GM21529 (cell line): Measurements from ENCODE around the gene FAM240A.
A peak's percentile ranks its signal among the peaks of the same experiment; 100 is the strongest.

ENCODE experiments used
- ATAC-seq: cut with Tn5 transposase; IDR thresholded peaks from one replicate; pipeline ENCODE4 v1.9.1; 2021; ENCODE audit not compliant: unreplicated experiment

The FAM240A gene

DNA sequence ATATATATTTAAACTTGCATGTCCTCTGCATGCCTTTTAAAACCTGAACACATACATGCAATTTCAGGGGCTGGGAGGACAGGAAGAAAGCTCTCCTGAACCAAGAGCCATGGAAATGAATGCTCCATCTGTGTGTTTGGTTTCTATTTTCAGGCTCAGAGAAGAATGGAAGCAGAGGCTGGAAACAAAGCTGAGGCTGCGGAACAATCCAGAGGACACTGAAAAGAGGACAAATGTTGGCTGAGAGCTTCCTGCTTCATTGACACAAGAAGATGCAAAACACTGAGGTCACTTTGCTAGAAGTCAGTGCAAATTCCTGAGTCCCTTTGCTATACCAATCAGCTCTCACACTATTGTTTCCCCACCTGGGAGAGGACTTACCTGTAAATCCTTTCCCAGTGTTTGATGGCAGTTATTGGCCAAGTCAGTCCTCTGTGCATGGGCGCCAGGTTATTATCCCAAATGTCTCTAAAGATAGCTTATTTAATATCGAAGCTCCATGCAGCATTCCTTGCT lies 12.7 kb downstream of the FAM240A start:
- ATAC-seq, result no peak

DNA sequence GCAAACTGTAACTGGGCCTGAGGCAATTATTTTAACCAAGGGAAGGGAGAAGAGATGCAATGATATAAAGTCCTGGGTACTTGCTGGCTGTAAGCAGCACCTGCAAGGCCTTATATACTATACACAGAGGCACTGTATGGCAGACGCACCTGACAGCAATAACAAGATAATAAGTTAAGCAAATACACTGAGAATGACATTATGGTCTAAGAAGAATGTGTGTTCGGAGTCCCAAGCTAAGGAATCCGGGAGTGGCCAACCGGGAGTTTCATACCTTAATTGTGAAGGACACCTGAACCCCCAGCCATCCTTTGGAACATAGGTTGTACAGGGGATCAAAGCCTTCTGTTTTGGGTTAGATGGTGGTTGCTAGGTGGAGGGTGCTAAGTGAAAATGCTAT lies 13.7 kb downstream of the FAM240A start:
- ATAC-seq, result no peak

DNA sequence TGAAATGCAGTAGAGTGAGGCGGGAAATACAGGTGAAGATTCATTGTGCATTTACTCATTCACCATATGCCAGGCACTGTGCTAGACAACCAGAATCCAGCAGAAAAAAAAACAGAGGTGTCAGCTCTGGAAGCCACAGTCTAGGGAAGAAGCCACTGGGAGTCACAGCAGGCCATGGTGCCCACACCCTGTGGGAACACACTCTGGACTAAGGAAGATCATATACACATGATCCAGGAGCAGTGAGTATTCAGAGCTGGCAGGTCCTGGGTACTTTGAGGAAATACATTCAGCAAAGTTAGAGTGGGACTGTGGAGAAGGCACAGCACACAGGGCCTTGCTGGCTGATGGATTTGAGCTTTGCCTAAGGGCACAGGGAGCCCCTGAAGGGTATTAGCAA lies 14.8 kb downstream of the FAM240A start:
- ATAC-seq, result no peak

- no peak for ATAC-seq
Measured at GRCh38 chr3:46628901-46629369, 16.6 kb downstream of the FAM240A start.

- peak; percentile 88 for ATAC-seq
Measured at GRCh38 chr3:46629551-46630517, 17.5 kb downstream of the FAM240A start.

GRCh38 chr3:46632792-46633191 lies 20.5 kb downstream of the FAM240A start:
- ATAC-seq, result no peak

DNA sequence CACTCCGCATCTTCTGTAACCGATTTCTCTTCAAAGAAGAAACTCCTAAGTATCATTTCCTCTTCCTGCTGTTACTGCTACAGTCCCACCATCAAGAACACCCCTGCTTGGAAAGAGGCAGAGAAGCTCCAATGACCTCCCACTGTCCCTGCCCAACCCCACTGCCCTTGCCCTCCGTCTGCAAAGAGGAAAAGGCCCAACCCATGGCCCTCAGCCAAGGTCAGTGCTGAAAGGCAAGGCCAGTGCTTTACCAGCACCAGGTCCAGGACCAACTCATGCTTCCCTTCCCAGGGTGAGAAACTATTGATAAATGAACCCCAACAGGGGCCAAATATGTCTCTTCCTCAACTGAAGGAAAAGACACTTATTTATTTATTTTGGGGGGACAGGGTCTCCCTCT lies 22.5 kb downstream of the FAM240A start:
- ATAC-seq, result no peak

DNA sequence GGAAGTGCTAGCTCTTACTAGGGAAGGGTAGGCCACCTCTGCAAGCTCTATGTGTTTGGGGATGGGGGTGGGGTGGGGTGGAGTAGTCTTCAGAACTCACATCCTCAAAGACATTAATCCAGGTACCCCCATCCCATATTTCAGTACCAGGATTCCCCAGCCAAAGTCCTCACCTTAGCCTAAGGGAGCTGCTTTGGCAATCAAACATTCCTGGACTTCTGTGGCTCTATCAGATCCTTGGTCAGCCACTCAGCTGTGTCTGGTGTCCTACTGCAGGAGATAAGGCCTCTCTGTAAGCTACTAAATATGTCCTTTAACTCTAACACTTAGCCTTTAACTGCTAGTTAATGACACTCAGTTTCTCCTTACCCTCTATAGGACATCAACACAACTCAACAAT lies 26.9 kb downstream of the FAM240A start:
- ATAC-seq, result no peak

DNA sequence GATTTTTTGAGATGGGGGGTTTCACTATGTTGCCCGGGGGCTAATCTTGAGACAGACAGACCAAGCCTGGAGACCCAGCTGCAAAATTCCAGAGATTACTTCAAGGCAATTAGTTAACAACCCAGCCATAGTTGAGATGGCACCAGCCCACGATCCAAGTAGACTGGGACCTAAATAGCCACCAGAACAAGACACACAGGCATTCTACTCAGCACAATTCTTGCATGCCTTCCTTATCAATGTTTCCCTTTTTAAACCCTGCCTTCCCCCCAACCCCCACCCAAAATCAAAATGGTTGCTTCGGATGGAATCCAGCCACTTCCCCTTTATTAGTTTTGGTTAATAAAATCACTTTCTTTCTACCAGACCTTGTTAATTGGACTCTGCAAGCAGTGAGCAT lies 28.6 kb downstream of the FAM240A start:
- ATAC-seq, result no peak

- ATAC-seq, result no peak
Measured at GRCh38 chr3:46642971-46643370, 30.6 kb downstream of the FAM240A start.

DNA sequence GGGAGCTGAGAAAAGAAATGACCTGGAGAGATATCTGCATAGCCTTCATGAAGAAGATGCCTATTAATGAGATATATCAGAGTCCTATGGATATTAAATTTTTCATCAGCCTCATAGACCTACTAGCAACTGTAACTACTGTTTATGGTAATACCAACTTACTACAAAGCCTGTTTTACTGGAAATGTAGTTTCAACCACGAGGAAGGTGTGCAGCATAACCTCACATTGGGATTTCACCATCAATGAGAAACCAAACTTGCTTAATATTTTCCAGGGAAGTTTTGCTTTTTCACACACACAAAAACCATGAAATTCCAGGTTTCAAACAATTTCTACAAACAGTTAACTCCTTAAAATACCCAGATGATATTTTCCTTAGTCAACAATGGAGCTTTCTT lies 31.4 kb downstream of the FAM240A start:
- no peak for ATAC-seq

DNA sequence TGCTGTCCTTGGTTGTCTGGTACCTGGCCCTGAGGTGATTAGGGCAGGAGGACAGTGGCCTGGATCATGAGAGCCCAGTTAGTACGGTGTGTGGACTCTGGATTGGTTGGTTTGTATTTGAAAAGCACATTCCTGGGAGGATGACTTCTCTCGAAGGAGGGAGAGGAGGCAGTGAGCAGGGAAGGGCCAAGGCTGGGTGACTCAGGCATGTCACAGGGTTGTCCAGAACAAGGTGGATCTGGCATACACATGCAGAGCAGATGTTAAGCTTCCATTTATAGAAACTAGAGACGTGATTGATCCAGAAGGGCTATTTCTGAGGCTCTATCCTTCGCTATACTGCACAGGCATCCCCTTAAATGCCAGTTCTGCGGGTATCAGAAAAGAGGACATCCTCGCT lies 34.4 kb downstream of the FAM240A start:
- ATAC-seq, result no peak

- no peak for ATAC-seq
Measured at GRCh38 chr3:46648096-46648495, 35.8 kb downstream of the FAM240A start.

DNA sequence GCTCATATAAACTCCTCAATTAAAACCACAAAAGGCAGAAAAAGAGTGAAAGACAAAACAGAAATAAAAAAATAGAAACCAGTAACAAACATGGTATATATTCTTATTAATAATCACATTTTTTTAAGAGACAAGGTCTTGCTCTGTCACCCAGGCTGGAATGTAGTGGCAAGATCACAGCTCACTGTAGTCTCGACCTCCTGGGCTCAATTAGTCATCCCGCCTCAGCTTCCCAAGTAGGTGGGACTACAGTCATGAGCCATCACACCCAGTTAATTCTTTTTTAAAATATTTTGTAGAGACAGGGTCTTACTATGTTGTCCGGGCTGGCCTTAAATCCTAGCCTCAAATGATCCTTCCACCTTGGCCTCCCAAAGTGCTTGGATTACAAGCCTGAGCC lies 37.1 kb downstream of the FAM240A start:
- ATAC-seq, result no peak

GRCh38 chr3:46651084-46651483 lies 38.8 kb downstream of the FAM240A start:
- no peak for ATAC-seq

DNA sequence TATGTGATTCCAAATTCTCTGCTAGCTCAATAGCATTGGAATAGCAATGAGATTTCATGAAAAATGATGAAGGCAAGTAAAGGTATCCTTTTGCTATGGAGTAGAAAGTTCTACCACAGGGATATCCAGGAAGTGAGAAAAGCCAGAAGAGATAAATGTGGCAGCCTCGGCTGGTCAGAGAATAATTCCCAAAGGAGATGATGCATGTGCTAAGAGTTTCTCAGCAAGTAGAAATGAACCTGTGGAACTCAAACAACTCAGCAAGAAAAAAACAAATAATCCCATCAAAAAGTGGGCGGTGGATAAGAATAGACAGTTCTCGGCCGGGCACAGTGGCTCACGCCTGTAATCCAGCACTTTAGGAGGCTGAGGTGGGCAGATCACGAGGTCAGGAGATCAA lies 42.9 kb downstream of the FAM240A start:
- ATAC-seq, result no peak

GRCh38 chr3:46656778-46657556 lies 44.6 kb downstream of the FAM240A start:
- no peak for ATAC-seq

DNA sequence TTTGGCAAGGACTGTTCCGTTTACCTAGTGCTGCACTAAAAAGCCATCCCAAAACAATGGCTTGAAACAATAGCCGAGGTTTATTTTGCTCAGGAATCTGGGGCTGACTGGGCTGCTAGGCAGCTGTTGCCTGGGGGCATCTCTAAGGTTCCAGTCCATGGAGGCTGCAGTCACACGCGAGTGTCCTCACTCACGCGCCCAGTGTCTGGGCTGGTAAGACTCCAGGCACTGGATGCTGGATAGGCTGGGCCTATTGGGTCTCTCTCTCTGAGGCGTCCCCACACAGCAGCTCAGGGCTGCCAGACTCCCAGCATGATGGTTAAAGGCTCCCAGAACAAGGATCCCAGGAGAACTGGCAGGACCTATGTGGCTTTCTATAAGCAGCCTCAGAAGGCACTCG lies 47.0 kb downstream of the FAM240A start:
- no peak for ATAC-seq

DNA sequence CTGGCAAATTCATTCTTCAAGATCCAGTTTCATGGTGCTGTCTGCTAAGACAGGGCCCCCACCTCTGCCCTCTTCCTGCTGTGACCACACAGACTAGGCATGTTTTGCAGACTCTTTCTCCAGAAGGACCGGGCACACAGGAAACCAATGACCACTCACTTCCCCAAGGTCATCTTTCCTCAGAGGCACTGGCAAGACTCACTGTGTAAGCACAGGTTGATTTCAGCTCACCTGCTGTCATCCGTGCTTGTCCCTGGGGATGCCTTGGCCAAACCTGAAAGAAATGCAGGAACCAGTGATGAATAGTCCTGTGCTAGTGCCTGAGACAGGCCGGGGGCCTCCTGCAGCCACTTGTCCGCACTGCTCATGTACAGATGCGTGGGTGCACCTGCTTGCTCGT lies 47.7 kb downstream of the FAM240A start:
- no peak for ATAC-seq

DNA sequence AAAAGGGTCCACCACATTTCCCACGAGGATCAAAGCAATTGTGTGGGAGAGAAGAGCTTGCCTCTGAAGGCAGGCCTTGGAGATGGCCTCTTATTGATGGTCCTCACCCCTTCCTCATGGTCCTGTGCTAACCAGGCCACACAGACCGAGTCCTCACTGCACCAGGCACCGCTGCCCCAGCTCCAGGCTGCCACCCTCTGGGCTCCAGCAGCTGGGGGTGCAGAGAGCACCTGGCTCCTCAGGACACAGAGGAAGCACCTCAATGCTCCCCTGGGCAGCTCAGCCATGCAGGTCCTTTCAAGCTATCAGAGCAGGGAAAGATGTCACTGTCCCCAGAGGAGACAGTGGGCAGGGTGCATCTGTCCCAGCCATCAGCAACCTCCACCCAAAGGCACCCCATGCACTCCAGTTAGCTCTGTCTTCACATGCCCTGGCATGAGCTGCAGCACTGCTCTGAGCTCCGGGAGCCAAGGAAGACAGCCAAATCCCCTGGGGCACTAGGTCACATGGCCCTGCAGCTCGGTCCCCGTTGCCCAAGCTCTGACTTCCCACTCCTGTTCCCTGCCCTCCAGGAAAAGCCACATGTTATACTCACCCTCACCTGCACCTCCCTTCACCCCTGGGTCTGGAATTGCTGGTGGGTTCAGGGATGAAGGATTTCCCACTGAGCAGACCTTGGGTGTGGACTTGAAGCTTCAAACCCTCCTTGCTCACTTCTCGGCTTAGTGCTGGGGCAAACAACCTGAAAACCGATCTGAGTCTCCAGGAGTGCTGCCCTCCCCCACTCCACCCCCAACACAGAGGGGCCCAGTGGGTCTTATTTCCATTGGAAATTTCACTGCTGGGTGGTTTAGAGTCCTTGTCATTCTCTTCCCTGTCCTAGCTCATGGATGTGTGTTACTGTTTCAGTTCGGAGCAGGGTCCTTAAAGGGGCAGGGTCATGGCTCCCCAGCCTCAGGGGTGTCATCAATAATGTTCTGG lies 48.5 kb downstream of the FAM240A start:
- ATAC-seq, result no peak
